Measurements from ENCODE around the gene FN3KRP.

Gene FN3KRP

GRCh38 chr17:82745524-82745923 lies 29.0 kb downstream of the FN3KRP start:
- H3K36me3 ChIP-seq (ENCODE audit: control insufficient read depth, insufficient read depth, low read length): peaks cover 10% of the 10 kb centered on the region
- H3K9me3 ChIP-seq (ENCODE audit: control insufficient read depth, low read length): peaks cover 5% of the 10 kb centered on the region
- H3K4me1 ChIP-seq (ENCODE audit: control insufficient read depth, insufficient read depth, low read length, poor library complexity, severe bottlenecking): no peaks in the 10 kb centered on the region
- no peak overlapping the region for H3K4me3 ChIP-seq (ENCODE audit: insufficient read depth, low read depth, low read length, poor library complexity, severe bottlenecking)
- H3K27me3 ChIP-seq (replicated peaks; ENCODE audit: control insufficient read depth, insufficient read depth, low read length, poor library complexity, severe bottlenecking): no peaks in the 10 kb centered on the region
- no peak overlapping the region for H3K27ac ChIP-seq (ENCODE audit: insufficient read depth, low read length, poor library complexity, severe bottlenecking)
- DNase-seq: no peak

DNA sequence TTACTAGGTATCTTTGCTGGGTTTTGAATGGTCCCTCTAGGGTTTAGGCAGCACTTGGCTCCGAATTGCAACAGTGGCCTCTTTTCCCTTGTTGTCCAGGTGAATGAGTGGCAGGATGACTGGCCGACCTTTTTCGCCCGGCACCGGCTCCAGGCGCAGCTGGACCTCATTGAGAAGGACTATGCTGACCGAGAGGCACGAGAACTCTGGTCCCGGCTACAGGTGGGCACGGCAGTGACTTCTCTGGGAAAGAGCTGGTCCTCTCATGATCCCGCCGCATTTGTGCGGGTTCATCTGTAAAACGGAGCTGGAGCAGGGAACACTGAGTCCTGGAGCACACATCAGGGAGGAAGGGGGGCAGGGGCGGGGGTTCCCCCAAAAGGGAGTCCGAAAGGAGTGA lies 32.2 kb downstream of the FN3KRP start:
- Histone ChIP-seq H3K36me3 (ENCODE audit: control insufficient read depth, insufficient read depth, low read length) (no peaks in the 10 kb centered on the region), H3K27me3 (replicated peaks; ENCODE audit: control insufficient read depth, insufficient read depth, low read length, poor library complexity, severe bottlenecking) (no peaks in the 10 kb centered on the region), H3K4me1 (ENCODE audit: control insufficient read depth, insufficient read depth, low read length, poor library complexity, severe bottlenecking) (peaks cover 11% of the 10 kb centered on the region), H3K4me3 (ENCODE audit: insufficient read depth, low read depth, low read length, poor library complexity, severe bottlenecking) (no peak overlapping the region), H3K27ac (ENCODE audit: insufficient read depth, low read length, poor library complexity, severe bottlenecking) (no peak overlapping the region), H3K9me3 (ENCODE audit: control insufficient read depth, low read length) (no peaks in the 10 kb centered on the region)
- DNase-seq: no peak

DNA sequence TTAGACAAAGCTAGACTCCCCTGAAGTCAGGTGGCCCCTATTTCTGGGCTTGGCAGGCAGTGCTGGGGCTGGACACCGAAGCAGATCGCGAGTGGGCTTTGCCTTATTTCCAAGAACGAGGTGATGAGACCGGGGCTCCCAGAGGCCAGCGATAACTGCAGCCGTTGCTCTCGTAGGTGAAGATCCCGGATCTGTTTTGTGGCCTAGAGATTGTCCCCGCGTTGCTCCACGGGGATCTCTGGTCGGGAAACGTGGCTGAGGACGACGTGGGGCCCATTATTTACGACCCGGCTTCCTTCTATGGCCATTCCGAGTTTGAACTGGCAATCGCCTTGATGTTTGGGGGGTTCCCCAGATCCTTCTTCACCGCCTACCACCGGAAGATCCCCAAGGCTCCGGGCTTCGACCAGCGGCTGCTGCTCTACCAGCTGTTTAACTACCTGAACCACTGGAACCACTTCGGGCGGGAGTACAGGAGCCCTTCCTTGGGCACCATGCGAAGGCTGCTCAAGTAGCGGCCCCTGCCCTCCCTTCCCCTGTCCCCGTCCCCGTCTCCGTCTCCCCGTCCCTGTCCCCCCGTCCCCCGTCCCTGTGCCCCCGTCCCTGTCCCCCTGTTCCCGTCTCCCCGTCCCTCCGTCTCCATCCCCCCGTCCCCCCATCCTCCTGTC lies 33.9 kb downstream of the FN3KRP start:
- Histone ChIP-seq H3K27me3 (replicated peaks; ENCODE audit: control insufficient read depth, insufficient read depth, low read length, poor library complexity, severe bottlenecking) (no peaks in the 10 kb centered on the region), H3K36me3 (ENCODE audit: control insufficient read depth, insufficient read depth, low read length) (no peaks in the 10 kb centered on the region), H3K4me3 (ENCODE audit: insufficient read depth, low read depth, low read length, poor library complexity, severe bottlenecking) (no peak overlapping the region), H3K4me1 (ENCODE audit: control insufficient read depth, insufficient read depth, low read length, poor library complexity, severe bottlenecking) (peaks cover 11% of the 10 kb centered on the region), H3K27ac (ENCODE audit: insufficient read depth, low read length, poor library complexity, severe bottlenecking) (no peak overlapping the region), H3K9me3 (ENCODE audit: control insufficient read depth, low read length) (no peaks in the 10 kb centered on the region)
- DNase-seq: no peak

GRCh38 chr17:82751171-82751570 lies 34.7 kb downstream of the FN3KRP start:
- no peaks in the 10 kb centered on the region for H3K36me3 ChIP-seq (ENCODE audit: control insufficient read depth, insufficient read depth, low read length)
- no peak overlapping the region for H3K27ac ChIP-seq (ENCODE audit: insufficient read depth, low read length, poor library complexity, severe bottlenecking)
- no peak for DNase-seq
- peaks cover 11% of the 10 kb centered on the region for H3K4me1 ChIP-seq (ENCODE audit: control insufficient read depth, insufficient read depth, low read length, poor library complexity, severe bottlenecking)
- H3K9me3 ChIP-seq (ENCODE audit: control insufficient read depth, low read length): no peaks in the 10 kb centered on the region
- no peaks in the 10 kb centered on the region for H3K27me3 ChIP-seq (replicated peaks; ENCODE audit: control insufficient read depth, insufficient read depth, low read length, poor library complexity, severe bottlenecking)
- H3K4me3 ChIP-seq (ENCODE audit: insufficient read depth, low read depth, low read length, poor library complexity, severe bottlenecking): peak overlapping the region; percentile 46

DNA sequence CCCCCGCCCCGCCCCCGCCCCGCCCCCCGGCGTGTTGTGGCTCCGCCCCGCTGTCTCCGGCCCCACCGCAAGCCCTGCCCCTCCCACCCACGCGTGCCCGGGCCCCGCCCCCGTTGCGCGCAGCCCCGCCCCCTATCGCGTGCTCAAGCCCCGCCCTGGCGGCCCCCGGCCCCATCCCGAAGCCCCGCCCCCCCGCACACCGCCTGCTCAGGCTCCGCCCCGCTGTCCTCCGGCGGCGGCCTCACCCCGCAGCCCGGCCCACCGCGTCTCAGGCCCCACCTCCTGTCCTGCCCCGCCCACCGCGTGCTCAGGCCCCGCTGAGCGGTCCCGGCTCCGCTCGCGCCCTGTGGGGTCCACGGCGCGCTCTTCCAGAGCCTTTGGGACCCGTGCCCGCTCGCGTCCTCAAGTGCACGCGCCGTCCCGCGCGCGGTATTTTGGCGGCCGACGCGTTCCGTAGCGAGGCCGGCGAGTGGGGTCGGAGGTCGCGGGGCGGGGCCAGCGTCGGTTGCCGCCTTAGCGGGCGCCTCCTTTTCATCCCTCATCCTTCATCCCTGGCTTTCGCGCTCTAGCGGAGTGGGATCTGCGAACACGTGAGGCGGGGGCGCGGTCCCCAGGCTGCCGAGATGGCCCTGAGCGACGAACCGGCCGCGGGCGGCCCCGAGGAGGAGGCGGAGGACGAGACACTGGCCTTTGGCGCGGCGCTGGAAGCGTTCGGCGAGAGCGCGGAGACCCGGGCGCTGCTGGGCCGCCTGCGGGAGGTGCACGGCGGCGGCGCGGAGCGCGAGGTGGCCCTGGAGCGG lies 35.3 kb downstream of the FN3KRP start, which contains the start of gene TBCD:
Gene TBCD, plus strand, starts transcription at position 495 of the 800 bp plus-strand sequence. Its CDS starts 129 bp downstream, at position 624.
- Histone ChIP-seq H3K27ac (ENCODE audit: insufficient read depth, low read length, poor library complexity, severe bottlenecking) (peak within 1 kb of the TSS; percentile 49), H3K27me3 (replicated peaks; ENCODE audit: control insufficient read depth, insufficient read depth, low read length, poor library complexity, severe bottlenecking) (no peaks in the 10 kb centered on the region), H3K36me3 (ENCODE audit: control insufficient read depth, insufficient read depth, low read length) (no peaks in the 10 kb centered on the region), H3K9me3 (ENCODE audit: control insufficient read depth, low read length) (no peaks in the 10 kb centered on the region), H3K4me1 (ENCODE audit: control insufficient read depth, insufficient read depth, low read length, poor library complexity, severe bottlenecking) (peaks cover 11% of the 10 kb centered on the region), H3K4me3 (ENCODE audit: insufficient read depth, low read depth, low read length, poor library complexity, severe bottlenecking) (peak within 1 kb of the TSS; percentile 88)
- peak; percentile 80 to 87 (median 82) for DNase-seq

DNA sequence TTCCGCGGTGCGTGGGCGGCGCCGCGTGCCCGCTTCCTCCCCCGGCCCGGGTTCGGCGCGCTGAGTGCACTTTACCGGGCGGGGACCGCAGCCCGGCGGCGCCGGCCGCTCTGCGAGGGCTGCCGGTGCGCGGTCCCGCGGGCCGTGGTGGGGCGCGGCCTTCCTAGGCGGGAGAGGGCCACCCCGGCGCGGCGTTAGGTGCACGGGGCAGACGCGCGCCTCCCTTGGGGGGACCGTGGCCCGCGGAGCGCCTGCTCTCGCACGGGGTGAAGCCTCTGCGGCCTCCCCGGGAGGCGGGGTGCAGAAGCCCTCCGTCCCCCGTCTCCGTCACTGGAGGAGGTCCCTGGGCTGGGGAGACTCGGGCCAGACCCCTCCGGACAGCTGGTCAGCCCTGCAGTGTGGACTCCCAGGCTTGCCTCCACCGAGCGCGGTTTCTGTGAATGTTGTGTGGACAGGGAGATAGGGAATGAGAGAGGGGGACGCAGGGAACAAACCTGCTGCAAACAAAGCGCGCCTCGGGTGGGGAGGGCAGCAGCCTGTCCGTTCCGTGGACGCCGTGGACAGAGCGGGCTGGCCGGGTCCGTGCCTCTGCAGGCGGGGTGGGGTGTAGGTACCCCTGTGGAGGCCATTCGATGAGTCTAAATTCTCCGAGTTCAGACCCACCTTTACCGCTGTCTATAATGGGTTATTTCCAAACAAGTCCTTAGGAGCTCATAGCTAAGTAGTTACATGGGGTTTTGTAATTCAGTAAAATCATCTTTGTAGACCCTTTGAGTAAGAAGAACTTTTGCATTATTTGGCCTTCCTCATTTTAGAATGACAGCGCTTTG lies 36.1 kb downstream of the FN3KRP start:
- H3K27ac ChIP-seq (ENCODE audit: insufficient read depth, low read length, poor library complexity, severe bottlenecking): peak overlapping the region; percentile 49
- peak overlapping the region; percentile 50 for H3K4me3 ChIP-seq (ENCODE audit: insufficient read depth, low read depth, low read length, poor library complexity, severe bottlenecking)
- peaks cover 11% of the 10 kb centered on the region for H3K4me1 ChIP-seq (ENCODE audit: control insufficient read depth, insufficient read depth, low read length, poor library complexity, severe bottlenecking)
- H3K27me3 ChIP-seq (replicated peaks; ENCODE audit: control insufficient read depth, insufficient read depth, low read length, poor library complexity, severe bottlenecking): no peaks in the 10 kb centered on the region
- no peaks in the 10 kb centered on the region for H3K36me3 ChIP-seq (ENCODE audit: control insufficient read depth, insufficient read depth, low read length)
- no peak for DNase-seq
- H3K9me3 ChIP-seq (ENCODE audit: control insufficient read depth, low read length): no peaks in the 10 kb centered on the region

DNA sequence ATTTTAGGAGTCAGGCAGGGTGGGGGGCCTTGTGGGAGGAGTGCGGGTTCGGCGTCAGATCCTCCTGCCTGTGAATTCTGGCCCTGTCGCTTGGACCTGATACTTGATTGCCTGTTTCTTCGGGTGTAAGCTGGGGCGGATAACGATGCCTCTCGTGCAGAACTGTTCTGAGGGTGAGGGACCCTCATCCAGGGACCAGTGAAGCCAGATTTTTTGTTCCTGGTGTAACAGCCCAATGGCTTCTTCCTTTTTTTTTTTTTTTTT lies 36.6 kb downstream of the FN3KRP start:
- Histone ChIP-seq H3K4me1 (ENCODE audit: control insufficient read depth, insufficient read depth, low read length, poor library complexity, severe bottlenecking) (peaks cover 11% of the 10 kb centered on the region), H3K4me3 (ENCODE audit: insufficient read depth, low read depth, low read length, poor library complexity, severe bottlenecking) (no peak overlapping the region), H3K9me3 (ENCODE audit: control insufficient read depth, low read length) (no peaks in the 10 kb centered on the region), H3K27ac (ENCODE audit: insufficient read depth, low read length, poor library complexity, severe bottlenecking) (no peak overlapping the region), H3K27me3 (replicated peaks; ENCODE audit: control insufficient read depth, insufficient read depth, low read length, poor library complexity, severe bottlenecking) (no peaks in the 10 kb centered on the region), H3K36me3 (ENCODE audit: control insufficient read depth, insufficient read depth, low read length) (no peaks in the 10 kb centered on the region)
- no peak for DNase-seq

DNA sequence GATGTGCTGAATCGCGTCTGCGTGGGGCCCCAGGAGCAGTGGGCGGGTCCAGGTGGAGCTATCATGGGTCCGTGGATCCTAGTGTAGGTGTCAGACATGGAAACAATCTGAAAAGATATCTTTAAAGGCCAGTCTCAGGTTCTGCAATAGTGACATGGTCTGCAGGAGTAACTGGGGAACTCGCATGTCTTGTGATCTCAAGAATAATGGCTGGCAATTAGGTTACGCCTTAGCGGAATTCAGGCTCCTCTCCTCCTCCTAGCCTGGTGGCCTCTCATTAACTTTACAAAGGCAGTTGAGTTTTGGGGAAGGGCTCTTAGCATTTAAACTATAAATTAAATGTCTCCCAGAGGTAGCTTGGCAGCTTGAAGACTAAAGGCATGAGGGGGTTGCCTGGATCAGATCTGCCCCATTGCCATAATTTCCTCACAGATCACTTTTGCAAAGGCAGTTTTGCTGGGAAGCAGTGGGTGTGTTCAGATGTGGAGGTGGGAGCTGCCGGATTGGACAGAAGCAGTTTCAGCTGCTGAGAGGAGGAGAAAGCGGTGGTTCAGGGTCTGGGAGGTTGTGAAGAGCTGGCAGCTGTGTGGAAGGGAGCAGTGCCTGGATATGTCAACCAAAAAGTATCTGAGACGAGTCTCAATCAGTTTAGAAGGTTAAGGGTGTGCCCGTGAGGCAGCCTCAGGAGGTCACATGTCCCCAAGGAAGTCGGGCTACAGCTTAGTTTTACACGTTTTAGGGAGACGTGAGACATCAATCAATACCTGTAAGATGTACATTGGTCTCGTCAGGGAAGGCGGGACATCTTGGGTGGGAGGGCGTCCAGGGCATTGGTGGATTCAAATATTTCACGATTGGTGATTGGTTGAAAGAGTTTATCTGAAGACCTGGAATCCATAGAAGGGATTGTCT lies 38.0 kb downstream of the FN3KRP start:
- H3K27ac ChIP-seq (ENCODE audit: insufficient read depth, low read length, poor library complexity, severe bottlenecking): no peak overlapping the region
- no peaks in the 10 kb centered on the region for H3K36me3 ChIP-seq (ENCODE audit: control insufficient read depth, insufficient read depth, low read length)
- H3K9me3 ChIP-seq (ENCODE audit: control insufficient read depth, low read length): no peaks in the 10 kb centered on the region
- no peak for DNase-seq
- peaks cover 11% of the 10 kb centered on the region for H3K4me1 ChIP-seq (ENCODE audit: control insufficient read depth, insufficient read depth, low read length, poor library complexity, severe bottlenecking)
- no peaks in the 10 kb centered on the region for H3K27me3 ChIP-seq (replicated peaks; ENCODE audit: control insufficient read depth, insufficient read depth, low read length, poor library complexity, severe bottlenecking)
- no peak overlapping the region for H3K4me3 ChIP-seq (ENCODE audit: insufficient read depth, low read depth, low read length, poor library complexity, severe bottlenecking)

DNA sequence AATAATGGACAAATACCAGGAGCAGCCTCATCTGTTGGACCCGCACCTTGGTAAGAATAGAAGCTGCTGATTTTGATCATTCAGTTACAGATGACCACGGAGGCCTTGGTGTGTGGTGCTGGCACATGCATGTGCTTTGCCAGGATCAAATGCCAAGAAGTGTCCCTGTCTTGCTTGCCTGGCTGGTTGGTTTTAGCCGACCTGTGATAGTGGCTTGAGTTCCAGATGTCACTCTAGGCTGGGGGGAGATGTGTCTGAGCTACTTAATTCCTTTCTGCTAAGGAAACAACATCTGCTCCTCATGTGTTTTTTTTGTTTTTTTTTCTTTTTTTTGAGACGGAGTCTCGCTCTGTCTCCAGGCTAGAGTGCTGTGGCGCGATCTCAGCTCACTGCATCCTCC lies 39.7 kb downstream of the FN3KRP start:
- Histone ChIP-seq H3K36me3 (ENCODE audit: control insufficient read depth, insufficient read depth, low read length) (no peaks in the 10 kb centered on the region), H3K27me3 (replicated peaks; ENCODE audit: control insufficient read depth, insufficient read depth, low read length, poor library complexity, severe bottlenecking) (no peaks in the 10 kb centered on the region), H3K4me1 (ENCODE audit: control insufficient read depth, insufficient read depth, low read length, poor library complexity, severe bottlenecking) (peaks cover 11% of the 10 kb centered on the region), H3K9me3 (ENCODE audit: control insufficient read depth, low read length) (no peaks in the 10 kb centered on the region), H3K4me3 (ENCODE audit: insufficient read depth, low read depth, low read length, poor library complexity, severe bottlenecking) (no peak overlapping the region), H3K27ac (ENCODE audit: insufficient read depth, low read length, poor library complexity, severe bottlenecking) (no peak overlapping the region)
- DNase-seq: no peak

All from effector memory CD4-positive, alpha-beta T cell (primary cell).